DND-41 (cell line): Measurements from ENCODE around the gene ARSG.
"Not testable (repeated sequence)": the region's sequence is repeated elsewhere in the genome, so short reads cannot be mapped to it uniquely, and the experiment has no call there.

Experiments
- ATAC-seq: fragments of 200-7000 bp; cut with Tn5 transposase; 3 replicates; pipeline ENCODE4 v1.9.1; 2021; ENCODE audit warnings: low read depth; ENCODE audit not compliant: insufficient read depth
- DNase-seq: peaks from one replicate; pipeline ENCODE4 v3.0.0-alpha.2; 2020
- H2AFZ ChIP-seq: 2 replicates; pipeline ENCODE4 v1.6.0; 2012; ENCODE audit warnings: low read depth, low read length
- H3K27ac ChIP-seq: 2 replicates; pipeline ENCODE4 v1.5.1; 2012; ENCODE audit warnings: low read length, inconsistent platforms
- H3K27me3 ChIP-seq: fragments of 200-600 bp; sonication (generic); 2 replicates; pipeline ENCODE4 v1.6.0; 2012; ENCODE audit warnings: low read length, mild to moderate bottlenecking, inconsistent platforms; ENCODE audit not compliant: insufficient read depth, poor library complexity
- H3K36me3 ChIP-seq: 2 replicates; pipeline ENCODE4 v1.5.1; 2012; ENCODE audit warnings: low read length, inconsistent platforms; ENCODE audit not compliant: insufficient read depth
- H3K4me1 ChIP-seq: 2 replicates; pipeline ENCODE4 v1.5.1; 2012; ENCODE audit warnings: mild to moderate bottlenecking, low read length; ENCODE audit not compliant: insufficient read depth
- H3K4me2 ChIP-seq: 2 replicates; pipeline ENCODE4 v1.6.0; 2012; ENCODE audit warnings: mild to moderate bottlenecking, moderate library complexity, low read length, inconsistent platforms; ENCODE audit not compliant: insufficient read depth
- H3K4me3 ChIP-seq, 2 experiments: fragments of 200-600 bp in 1 of 2; shearing (Covaris generic) in 1 of 2; 2 replicates each; pipeline ENCODE4 v1.5.1; 2012 to 2016; ENCODE audit warnings: inconsistent platforms in 2 of 2, low read length in 2 of 2, mild to moderate bottlenecking in 2 of 2, low read depth in 1 of 2, moderate library complexity in 1 of 2
- H3K79me2 ChIP-seq: 2 replicates; pipeline ENCODE4 v1.6.0; 2012; ENCODE audit warnings: low read length, inconsistent platforms; ENCODE audit not compliant: insufficient read depth
- H3K9ac ChIP-seq: 2 replicates; pipeline ENCODE4 v1.6.0; 2012; ENCODE audit warnings: low read depth, mild to moderate bottlenecking, inconsistent platforms, low read length, moderate library complexity
- H3K9me3 ChIP-seq: 2 replicates; pipeline ENCODE4 v1.5.1; 2012; ENCODE audit warnings: low read length, moderate library complexity, mild to moderate bottlenecking, inconsistent platforms; ENCODE audit not compliant: insufficient read depth, severe bottlenecking
- H4K20me1 ChIP-seq: 2 replicates; pipeline ENCODE4 v1.6.0; 2012; ENCODE audit warnings: low read length; ENCODE audit not compliant: insufficient read depth
- EZH2 ChIP-seq: IDR thresholded peaks from 3 replicates; pipeline ENCODE4 v1.6.1; 2012; ENCODE audit warnings: borderline replicate concordance, low read depth, mild to moderate bottlenecking, moderate library complexity, low read length, inconsistent platforms; ENCODE audit not compliant: severe bottlenecking
- TF ChIP-seq, protein P1 (sequence below): IDR thresholded peaks from 2 replicates; pipeline ENCODE4 v1.5.1; 2012; ENCODE audit warnings: borderline replicate concordance, low read length, moderate library complexity, mild to moderate bottlenecking; ENCODE audit not compliant: poor library complexity, severe bottlenecking; ENCODE audit errors: extremely low read depth

The ARSG gene

DNA sequence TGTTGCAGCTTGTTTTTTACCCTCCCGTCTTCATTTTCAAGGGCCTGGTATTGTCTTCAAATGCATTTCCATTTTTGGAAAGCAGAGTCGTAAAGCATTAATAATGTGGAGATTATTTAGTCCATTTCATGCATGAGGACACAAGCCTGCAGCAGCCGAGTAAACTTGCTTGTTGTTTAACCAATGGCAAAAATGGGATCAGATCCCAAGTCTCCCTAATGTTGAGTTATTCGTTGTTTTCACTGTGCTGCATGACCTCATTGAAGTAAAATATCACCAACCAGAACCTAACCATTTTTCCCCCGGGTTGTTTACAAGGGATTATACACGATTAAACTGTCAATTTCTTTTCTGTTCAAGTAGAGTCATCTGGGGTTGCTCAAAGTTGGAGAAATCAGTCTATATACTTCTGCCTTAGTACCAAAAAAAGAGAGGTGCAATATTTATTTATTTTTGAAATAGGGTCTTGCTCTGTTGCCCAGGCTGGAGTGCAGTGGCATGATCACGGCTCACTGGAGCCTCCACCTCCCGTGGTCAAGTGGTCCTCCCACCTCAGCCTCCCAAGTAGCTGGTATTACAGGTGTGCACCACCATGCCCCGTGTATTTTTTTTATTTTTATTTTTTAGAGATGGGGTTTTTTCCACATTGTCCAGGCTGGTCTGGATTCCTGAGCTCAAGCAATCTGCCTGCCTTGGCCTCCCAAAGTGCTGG is 31.1 kb upstream of the ARSG start:
- H3K9me3 ChIP-seq: no peaks in the 10 kb centered on the region
- H3K36me3 ChIP-seq: peaks cover 7% of the 10 kb centered on the region; the same call in 1 of the 2 replicates
- DNase-seq (no peak), ATAC-seq (no peak)
- H3K27ac ChIP-seq: peak overlapping the region; percentile 64
- peak overlapping the region; percentile 24 for H3K9ac ChIP-seq
- no peaks in the 10 kb centered on the region for H3K27me3 ChIP-seq
- H3K4me1 ChIP-seq: peaks cover 73% of the 10 kb centered on the region
- no peaks in the 10 kb centered on the region for H4K20me1 ChIP-seq
- no peak overlapping the region for H3K4me3 ChIP-seq
- H2AFZ ChIP-seq: no peak overlapping the region
- no peaks in the 10 kb centered on the region for H3K79me2 ChIP-seq
- TF ChIP-seq, protein P1, sequence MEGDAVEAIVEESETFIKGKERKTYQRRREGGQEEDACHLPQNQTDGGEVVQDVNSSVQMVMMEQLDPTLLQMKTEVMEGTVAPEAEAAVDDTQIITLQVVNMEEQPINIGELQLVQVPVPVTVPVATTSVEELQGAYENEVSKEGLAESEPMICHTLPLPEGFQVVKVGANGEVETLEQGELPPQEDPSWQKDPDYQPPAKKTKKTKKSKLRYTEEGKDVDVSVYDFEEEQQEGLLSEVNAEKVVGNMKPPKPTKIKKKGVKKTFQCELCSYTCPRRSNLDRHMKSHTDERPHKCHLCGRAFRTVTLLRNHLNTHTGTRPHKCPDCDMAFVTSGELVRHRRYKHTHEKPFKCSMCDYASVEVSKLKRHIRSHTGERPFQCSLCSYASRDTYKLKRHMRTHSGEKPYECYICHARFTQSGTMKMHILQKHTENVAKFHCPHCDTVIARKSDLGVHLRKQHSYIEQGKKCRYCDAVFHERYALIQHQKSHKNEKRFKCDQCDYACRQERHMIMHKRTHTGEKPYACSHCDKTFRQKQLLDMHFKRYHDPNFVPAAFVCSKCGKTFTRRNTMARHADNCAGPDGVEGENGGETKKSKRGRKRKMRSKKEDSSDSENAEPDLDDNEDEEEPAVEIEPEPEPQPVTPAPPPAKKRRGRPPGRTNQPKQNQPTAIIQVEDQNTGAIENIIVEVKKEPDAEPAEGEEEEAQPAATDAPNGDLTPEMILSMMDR: no peak
- no peak for TF ChIP-seq EZH2
- H3K4me2 ChIP-seq: no peak overlapping the region

DNA sequence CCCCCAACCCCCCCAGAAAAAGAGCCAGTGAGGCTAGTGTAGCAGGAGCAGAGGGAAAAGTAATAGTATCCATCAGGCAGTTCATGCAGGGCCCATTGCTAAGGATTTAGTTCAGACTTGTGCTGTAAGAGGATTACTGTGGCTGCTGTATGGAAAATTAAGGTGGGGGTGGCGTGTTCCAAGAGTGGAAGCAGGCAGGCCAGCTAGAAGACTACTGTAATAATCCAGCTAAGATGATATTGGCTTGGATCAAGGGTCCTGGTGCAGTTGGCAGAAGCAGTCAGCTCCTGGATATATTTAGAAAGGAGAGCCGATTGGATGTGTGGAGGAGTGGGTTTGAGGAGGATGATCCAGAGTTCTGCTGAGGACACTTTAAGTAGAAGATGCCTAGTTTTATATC is 28.8 kb upstream of the ARSG start:
- ATAC-seq, H3K9ac ChIP-seq, H3K27ac ChIP-seq, H3K79me2 ChIP-seq, H3K9me3 ChIP-seq, DNase-seq, H3K4me2 ChIP-seq, H4K20me1 ChIP-seq, H3K27me3 ChIP-seq, H2AFZ ChIP-seq, H3K4me3 ChIP-seq, H3K36me3 ChIP-seq: not testable (repeated sequence)
- peaks cover 53% of the 10 kb centered on the region for H3K4me1 ChIP-seq

DNA sequence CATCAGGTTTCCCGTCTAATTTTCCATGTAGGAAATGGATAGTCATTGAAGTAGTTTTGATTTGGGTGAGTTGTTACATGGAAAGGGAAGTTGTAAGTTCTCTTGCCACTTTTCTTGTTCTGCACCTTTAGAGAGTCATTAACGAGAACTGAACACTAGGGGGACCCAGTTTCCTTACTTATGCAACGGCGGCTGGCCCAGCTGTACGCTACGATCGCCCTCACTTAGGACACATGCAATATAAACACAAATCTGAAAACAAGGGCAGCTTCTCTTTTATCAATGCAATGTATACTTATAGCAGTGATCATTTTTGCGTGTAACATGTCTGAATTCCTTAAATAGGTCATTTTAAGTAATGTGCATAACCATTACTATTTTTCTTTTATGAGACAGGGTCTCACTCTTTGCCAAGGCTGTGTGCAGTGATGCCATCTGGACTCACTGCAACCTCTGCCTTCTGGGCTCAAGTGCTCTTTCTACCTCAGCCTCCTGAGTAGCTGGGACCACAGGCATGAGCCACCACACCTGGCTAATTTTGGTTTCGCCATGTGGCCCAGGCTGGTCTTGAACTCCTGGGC is 28.1 kb upstream of the ARSG start:
- H2AFZ ChIP-seq, H3K4me3 ChIP-seq, H3K9me3 ChIP-seq, H3K9ac ChIP-seq, H3K27me3 ChIP-seq, H3K79me2 ChIP-seq, H4K20me1 ChIP-seq: not testable (repeated sequence)
- H3K4me1 ChIP-seq: peaks cover 46% of the 10 kb centered on the region
- H3K36me3 ChIP-seq: peaks cover 11% of the 10 kb centered on the region; the same call in 1 of the 2 replicates
- peak; percentile 52 for ATAC-seq
- H3K27ac ChIP-seq: peak overlapping the region; percentile 48
- TF ChIP-seq, protein P1: peak; percentile 71
- H3K4me2 ChIP-seq: peak overlapping the region; percentile 3; the same call in 1 of the 2 replicates
- peak; percentile 52 for DNase-seq

DNA sequence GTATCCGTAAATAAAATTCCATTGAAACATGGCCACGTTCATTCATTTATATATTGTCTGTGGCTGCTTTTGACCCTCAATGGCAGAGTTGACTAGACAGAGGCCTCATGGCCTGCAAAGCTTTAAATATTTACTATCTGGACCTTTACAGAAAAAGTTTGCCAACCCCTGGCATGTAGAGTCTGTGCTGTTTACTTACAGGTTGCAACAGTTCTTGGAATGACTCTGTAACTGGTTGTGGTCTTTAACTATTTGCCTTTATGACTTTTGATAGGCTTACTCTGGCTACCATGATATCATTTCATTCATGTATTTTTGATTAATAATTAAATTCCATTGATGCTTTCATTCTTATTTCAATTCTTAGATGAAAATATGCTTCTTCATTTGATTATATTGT is 25.5 kb upstream of the ARSG start:
- H3K4me3 ChIP-seq, H3K4me2 ChIP-seq, H4K20me1 ChIP-seq, H3K9ac ChIP-seq, DNase-seq, ATAC-seq, H3K79me2 ChIP-seq, H2AFZ ChIP-seq, H3K27ac ChIP-seq, H3K9me3 ChIP-seq, H3K27me3 ChIP-seq: not testable (repeated sequence)
- Histone ChIP-seq H3K4me1 (peaks cover 20% of the 10 kb centered on the region), H3K36me3 (peaks cover 20% of the 10 kb centered on the region; the same call in 1 of the 2 replicates)
